ENCODE measurements around the gene PRR12.
A peak's percentile ranks its signal among the peaks of the same experiment; 100 is the strongest.

The PRR12 gene

DNA sequence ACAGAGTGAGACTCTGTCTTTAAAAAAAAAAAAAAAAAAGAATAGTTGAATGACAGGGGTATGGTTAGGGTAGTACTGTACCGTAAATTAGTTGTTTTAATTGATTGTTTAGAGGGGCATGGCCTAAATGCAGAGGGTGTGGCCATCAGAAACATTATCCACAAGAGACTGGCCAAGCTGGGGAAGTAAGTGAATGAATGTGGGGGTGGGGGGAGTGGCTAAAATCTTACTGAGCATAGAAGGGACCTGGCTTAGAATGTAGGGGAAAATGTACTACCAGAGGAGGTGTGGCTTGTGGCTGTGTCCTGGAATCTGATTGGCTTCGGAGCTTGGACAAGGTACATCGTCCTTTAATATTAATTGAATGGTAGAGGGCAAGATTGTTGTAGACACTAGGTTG is 78.5 kb downstream of the PRR12 start:
- peak; percentile 57 for DNase-seq

- DNase-seq, result peak; percentile 74
These were observed 81.3 kb downstream of the PRR12 start for GRCh38 chr19:49672131-49672919.

All from inflammatory macrophage treated with lipopolysaccharide for 4 hours (primary cell).